Naive B cell (primary cell): Measurements from ENCODE around the gene MRE11. TPM values are rescaled to one million over a fixed set of nuclear protein-coding genes. Genes with fewer than 3 reads are reported as not detected.

Source experiments
- ATAC-seq, 2 donors: fragments of 150-1000 bp; cut with Tn5 transposase; 2 replicates each; pipeline ENCODE4 v1.10.0; 2021; ENCODE audit warnings: low read depth in 2 of 2, mild to moderate bottlenecking in 2 of 2, moderate library complexity in 2 of 2
- DNase-seq: peaks from one replicate; pipeline ENCODE4 v3.0.0; 2022
- H3K27ac Mint-ChIP-seq, 6 donors: one replicate each; pipeline ENCODE4 v1.8.0; 2020 to 2022; ENCODE audit warnings: mild to moderate bottlenecking in 6 of 6, mixed read lengths in 6 of 6, moderate library complexity in 5 of 6, inconsistent platforms in 2 of 6
- H3K27me3 Mint-ChIP-seq, 3 donors: one replicate each; pipeline ENCODE4 v1.8.0; 2021 to 2022; ENCODE audit warnings: mixed read lengths in 3 of 3, mild to moderate bottlenecking in 1 of 3
- H3K36me3 Mint-ChIP-seq, 2 donors: one replicate each; pipeline ENCODE4 v1.8.0; 2020 to 2022; ENCODE audit warnings: mixed read lengths in 2 of 2, inconsistent platforms in 1 of 2, mild to moderate bottlenecking in 1 of 2
- H3K4me1 Mint-ChIP-seq, 3 donors: one replicate each; pipeline ENCODE4 v1.8.0; 2020 to 2022; ENCODE audit warnings: mixed read lengths in 3 of 3, inconsistent platforms in 1 of 3, mild to moderate bottlenecking in 1 of 3, moderate library complexity in 1 of 3
- H3K4me3 Mint-ChIP-seq, 8 donors: one replicate each; pipeline ENCODE4 v1.8.0; 2020 to 2022; ENCODE audit warnings: mild to moderate bottlenecking in 8 of 8, mixed read lengths in 8 of 8, moderate library complexity in 8 of 8, inconsistent platforms in 2 of 8
- H3K9me3 Mint-ChIP-seq, 7 donors: one replicate each; pipeline ENCODE4 v1.8.0; 2020 to 2022; ENCODE audit warnings: mixed read lengths in 7 of 7, mild to moderate bottlenecking in 5 of 7, inconsistent platforms in 2 of 7, moderate library complexity in 1 of 7
- polyA plus RNA-seq, 6 donors: library from polyadenylated mRNA; unstranded; fragments of 300-500 nt; fragmentation: Illumina TruSeq; gene quantifications; one replicate each; pipeline ENCODE4 v1.2.3, GENCODE V29; 2021; ENCODE audit warnings: low read depth in 6 of 6

The MRE11 gene
- polyA plus RNA-seq, 6 donors from 2014 or later = 9.7 to 19.5 (median 14.9) TPM

- ATAC-seq (no peak), DNase-seq (no peak)
- Mint-ChIP-seq H3K4me1 (peaks cover 0 to 9% (median 4%) of the 10 kb centered on the region in 3 donors), H3K27ac (no peak overlapping the region), H3K4me3 (no peak overlapping the region), H3K36me3 (peaks cover 21 to 32% of the 10 kb centered on the region in 2 donors), H3K27me3 (no peaks in the 10 kb centered on the region), H3K9me3 (no peaks in the 10 kb centered on the region)
Measured at GRCh38 chr11:94481342-94481741, 12.3 kb downstream of the MRE11 start.

- peaks cover 24 to 26% of the 10 kb centered on the region in 2 donors for H3K36me3 Mint-ChIP-seq
- H3K4me3 Mint-ChIP-seq = no peak overlapping the region
- ATAC-seq (no peak), DNase-seq (no peak)
- H3K27ac Mint-ChIP-seq = peak overlapping the region in 3 of 6 donors; percentile 7 to 82 (median 16)
- H3K9me3 Mint-ChIP-seq = no peaks in the 10 kb centered on the region
- H3K4me1 Mint-ChIP-seq = peaks cover 9 to 20% (median 9%) of the 10 kb centered on the region in 3 donors
- H3K27me3 Mint-ChIP-seq = no peaks in the 10 kb centered on the region
Measured at GRCh38 chr11:94477624-94478023, 16.0 kb downstream of the MRE11 start.

- Mint-ChIP-seq H3K27ac (peak overlapping the region in 2 of 6 donors; percentile 10 to 27), H3K36me3 (peaks cover 19 to 22% of the 10 kb centered on the region in 2 donors), H3K4me3 (no peak overlapping the region), H3K9me3 (no peaks in the 10 kb centered on the region), H3K4me1 (peaks cover 9 to 20% (median 9%) of the 10 kb centered on the region in 3 donors), H3K27me3 (no peaks in the 10 kb centered on the region)
- DNase-seq (peak; percentile 2), ATAC-seq (peak in 1 of 2 donors; percentile 48)
Measured at GRCh38 chr11:94472916-94473799, 20.5 kb downstream of the MRE11 start.

- DNase-seq (no peak), ATAC-seq (no peak)
- Mint-ChIP-seq H3K4me3 (no peak overlapping the region), H3K4me1 (peaks cover 6 to 11% (median 9%) of the 10 kb centered on the region in 3 donors), H3K27me3 (no peaks in the 10 kb centered on the region), H3K36me3 (peaks cover 35 to 43% of the 10 kb centered on the region in 2 donors), H3K9me3 (peaks cover 0 to under 1% (median 0%) of the 10 kb centered on the region in 7 donors), H3K27ac (no peak overlapping the region)
Measured at GRCh38 chr11:94469416-94469815, 24.2 kb downstream of the MRE11 start.

GRCh38 chr11:94459576-94459975, 34.1 kb downstream of the MRE11 start:
- peak overlapping the region in 1 of 6 donors; percentile 96 for H3K27ac Mint-ChIP-seq
- peaks cover 0 to 4% (median 0%) of the 10 kb centered on the region in 3 donors for H3K4me1 Mint-ChIP-seq
- peaks cover 0 to 2% (median 0%) of the 10 kb centered on the region in 7 donors for H3K9me3 Mint-ChIP-seq
- no peaks in the 10 kb centered on the region for H3K27me3 Mint-ChIP-seq
- no peak for ATAC-seq
- no peak for DNase-seq
- no peak overlapping the region for H3K4me3 Mint-ChIP-seq
- H3K36me3 Mint-ChIP-seq = peaks cover 35 to 36% of the 10 kb centered on the region in 2 donors

GRCh38 chr11:94457118-94458029, 36.3 kb downstream of the MRE11 start:
- no peaks in the 10 kb centered on the region for H3K27me3 Mint-ChIP-seq
- ATAC-seq (no peak), DNase-seq (no peak)
- peak overlapping the region in 3 of 6 donors; percentile 8 to 88 (median 17) for H3K27ac Mint-ChIP-seq
- H3K9me3 Mint-ChIP-seq = peaks cover 0 to 7% (median 5%) of the 10 kb centered on the region in 7 donors
- peaks cover 0 to 4% (median 0%) of the 10 kb centered on the region in 3 donors for H3K4me1 Mint-ChIP-seq
- H3K4me3 Mint-ChIP-seq = no peak overlapping the region
- H3K36me3 Mint-ChIP-seq = peaks cover 29 to 36% of the 10 kb centered on the region in 2 donors

GRCh38 chr11:94455861-94456260, 37.8 kb downstream of the MRE11 start:
- DNase-seq (no peak), ATAC-seq (no peak)
- H3K4me1 Mint-ChIP-seq = peaks cover 0 to 4% (median 0%) of the 10 kb centered on the region in 3 donors
- peaks cover 0 to 7% (median 5%) of the 10 kb centered on the region in 7 donors for H3K9me3 Mint-ChIP-seq
- no peak overlapping the region for H3K27ac Mint-ChIP-seq
- H3K27me3 Mint-ChIP-seq = no peaks in the 10 kb centered on the region
- H3K4me3 Mint-ChIP-seq = no peak overlapping the region
- peaks cover 26 to 28% of the 10 kb centered on the region in 2 donors for H3K36me3 Mint-ChIP-seq

GRCh38 chr11:94454301-94454700, 39.3 kb downstream of the MRE11 start:
- Mint-ChIP-seq H3K27me3 (no peaks in the 10 kb centered on the region), H3K4me3 (no peak overlapping the region), H3K4me1 (no peaks in the 10 kb centered on the region), H3K9me3 (peaks cover 0 to 7% (median 5%) of the 10 kb centered on the region in 7 donors), H3K36me3 (peaks cover 19 to 20% of the 10 kb centered on the region in 2 donors), H3K27ac (no peak overlapping the region)
- DNase-seq (no peak), ATAC-seq (no peak)

- Mint-ChIP-seq H3K27me3 (no peaks in the 10 kb centered on the region), H3K4me3 (no peak overlapping the region), H3K4me1 (no peaks in the 10 kb centered on the region), H3K36me3 (peaks cover 18 to 20% of the 10 kb centered on the region in 2 donors), H3K27ac (no peak overlapping the region), H3K9me3 (peaks cover 0 to 7% (median 5%) of the 10 kb centered on the region in 7 donors)
- ATAC-seq (no peak), DNase-seq (no peak)
Measured at GRCh38 chr11:94452988-94453387, 40.7 kb downstream of the MRE11 start.

GRCh38 chr11:94450048-94450447, 43.6 kb downstream of the MRE11 start:
- Mint-ChIP-seq H3K27ac (no peak overlapping the region), H3K27me3 (no peaks in the 10 kb centered on the region), H3K9me3 (peaks cover 0 to 7% (median 5%) of the 10 kb centered on the region in 7 donors), H3K4me1 (no peaks in the 10 kb centered on the region), H3K4me3 (no peak overlapping the region), H3K36me3 (peaks cover 13 to 23% of the 10 kb centered on the region in 2 donors)
- DNase-seq (no peak), ATAC-seq (no peak)

- no peaks in the 10 kb centered on the region for H3K27me3 Mint-ChIP-seq
- H3K36me3 Mint-ChIP-seq = peaks cover 15 to 24% of the 10 kb centered on the region in 2 donors
- H3K9me3 Mint-ChIP-seq = peaks cover 0 to 7% (median 5%) of the 10 kb centered on the region in 7 donors
- no peak overlapping the region for H3K4me3 Mint-ChIP-seq
- DNase-seq = no peak
- no peak overlapping the region for H3K27ac Mint-ChIP-seq
- ATAC-seq = no peak
- no peaks in the 10 kb centered on the region for H3K4me1 Mint-ChIP-seq
Measured at GRCh38 chr11:94449437-94449836, 44.2 kb downstream of the MRE11 start.

- Mint-ChIP-seq H3K9me3 (peaks cover 0 to 7% (median 5%) of the 10 kb centered on the region in 7 donors), H3K4me3 (no peak overlapping the region), H3K27ac (no peak overlapping the region), H3K36me3 (peaks cover 19 to 28% of the 10 kb centered on the region in 2 donors), H3K4me1 (no peaks in the 10 kb centered on the region), H3K27me3 (no peaks in the 10 kb centered on the region)
- ATAC-seq = no peak
- DNase-seq = no peak
Measured at GRCh38 chr11:94449029-94449428, 44.6 kb downstream of the MRE11 start.

GRCh38 chr11:94447149-94447548, 46.5 kb downstream of the MRE11 start:
- Mint-ChIP-seq H3K4me3 (no peak overlapping the region), H3K27me3 (no peaks in the 10 kb centered on the region), H3K36me3 (peaks cover 16 to 26% of the 10 kb centered on the region in 2 donors), H3K9me3 (no peaks in the 10 kb centered on the region), H3K27ac (no peak overlapping the region), H3K4me1 (no peaks in the 10 kb centered on the region)
- ATAC-seq (no peak), DNase-seq (no peak)
